ENCODE measurements around the gene C1orf105. TPM values are rescaled to one million over a fixed set of nuclear protein-coding genes. Genes with fewer than 3 reads are reported as not detected.
"Not testable (repeated sequence)": the region's sequence is repeated elsewhere in the genome, so short reads cannot be mapped to it uniquely, and the experiment has no call there.

C1orf105 gene
- total RNA-seq, 1 donor from 2014 or later = not detected

DNA sequence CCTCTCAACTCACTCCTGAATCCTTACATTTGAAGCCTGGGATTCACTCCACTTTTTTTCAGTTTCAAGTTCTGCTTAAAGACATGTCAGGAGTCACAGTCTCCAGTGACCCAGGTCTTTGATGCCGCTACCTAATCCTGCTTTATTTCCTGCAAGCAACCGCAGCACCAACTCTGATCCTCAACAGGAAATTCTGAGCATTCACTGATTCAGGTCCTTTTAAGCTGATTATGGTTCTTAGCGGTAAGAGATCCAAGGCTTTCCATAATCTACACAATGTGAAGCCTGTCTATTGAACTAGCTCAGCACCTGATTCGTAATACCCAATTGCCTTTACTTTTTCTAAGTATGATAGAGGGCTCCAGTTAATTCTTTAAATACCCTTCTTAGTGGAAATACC, 67.1 kb downstream of the C1orf105 start:
- DNase-seq (ENCODE audit: low spot score) = no peak

DNA sequence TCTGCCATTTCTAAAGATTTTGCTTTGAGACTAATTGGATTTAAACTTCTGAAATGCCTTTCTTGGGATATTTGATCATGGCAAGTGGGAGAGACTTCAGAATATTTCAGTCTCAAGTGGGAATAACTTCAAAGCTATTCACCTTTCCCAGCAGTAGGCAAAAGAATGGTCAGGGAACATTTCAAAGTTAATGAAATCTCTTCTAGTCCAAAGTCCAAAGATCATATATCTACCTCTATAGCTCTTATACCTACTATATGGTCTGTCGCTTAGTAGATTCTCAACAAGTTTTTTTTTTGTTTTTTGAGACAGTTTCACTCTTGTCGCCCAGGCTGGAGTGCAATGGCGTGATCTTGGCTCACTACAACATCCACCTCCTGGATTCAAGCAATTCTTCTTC, 67.9 kb downstream of the C1orf105 start:
- no peak for DNase-seq (ENCODE audit: low spot score)

DNA sequence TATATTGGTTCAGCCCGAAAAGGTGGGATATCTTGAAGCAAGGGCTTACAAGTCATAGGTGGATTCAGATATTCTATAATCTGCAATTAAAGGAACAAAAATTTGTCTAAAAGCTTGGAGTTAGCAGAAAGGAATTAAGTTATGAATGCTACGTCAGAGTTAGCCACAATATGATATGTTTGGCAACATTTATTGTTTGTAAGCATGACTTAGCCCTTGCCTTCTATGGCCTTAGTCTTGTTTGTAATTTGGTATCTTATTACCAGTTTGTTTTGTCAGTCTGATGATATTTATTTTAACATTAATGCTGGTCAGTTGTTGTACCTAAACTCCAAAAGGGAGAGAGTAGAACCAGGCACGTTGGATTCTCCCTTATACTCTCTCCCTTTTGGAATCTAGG, 69.4 kb downstream of the C1orf105 start:
- no peak for DNase-seq (ENCODE audit: low spot score)

DNA sequence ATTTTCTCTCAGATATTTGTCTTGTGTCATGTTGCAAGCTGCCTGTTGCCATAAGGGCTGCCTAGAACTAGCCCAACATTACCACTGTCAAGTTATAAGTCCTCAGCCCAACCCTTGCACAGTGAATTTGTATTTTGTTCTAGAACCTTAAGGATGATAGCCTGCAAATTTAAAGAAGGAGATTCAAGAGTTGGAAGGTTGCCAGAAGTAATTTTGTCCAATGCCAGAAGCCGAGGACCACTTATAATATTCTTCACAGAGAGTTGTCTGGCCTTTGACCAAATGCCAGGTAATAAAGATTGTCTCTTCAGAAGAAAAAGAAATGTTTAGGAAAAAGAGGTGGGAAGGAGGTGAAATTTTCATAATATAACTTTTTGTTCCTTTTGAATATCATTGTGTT, 71.9 kb downstream of the C1orf105 start:
- DNase-seq (ENCODE audit: low spot score) = no peak

DNA sequence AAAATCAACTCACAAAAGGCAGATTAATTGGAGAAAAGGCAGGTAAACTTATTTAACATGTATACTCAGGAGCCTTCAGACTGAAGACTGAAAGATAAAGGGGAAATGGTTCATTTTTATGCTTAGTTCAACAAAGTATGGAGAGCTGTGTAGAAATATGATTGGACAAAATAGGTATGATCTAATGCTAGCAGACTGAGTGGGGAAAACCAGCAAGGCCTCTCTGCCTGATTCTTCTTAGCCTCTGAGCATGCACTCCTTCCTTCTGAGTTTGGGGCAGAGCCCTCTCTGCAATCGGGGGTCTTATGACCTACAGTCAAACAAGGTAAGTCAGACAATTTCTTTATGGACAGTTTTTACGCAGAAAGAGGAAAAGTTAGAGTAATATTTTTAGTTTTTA, 73.7 kb downstream of the C1orf105 start:
- no peak for DNase-seq (ENCODE audit: low spot score)

DNA sequence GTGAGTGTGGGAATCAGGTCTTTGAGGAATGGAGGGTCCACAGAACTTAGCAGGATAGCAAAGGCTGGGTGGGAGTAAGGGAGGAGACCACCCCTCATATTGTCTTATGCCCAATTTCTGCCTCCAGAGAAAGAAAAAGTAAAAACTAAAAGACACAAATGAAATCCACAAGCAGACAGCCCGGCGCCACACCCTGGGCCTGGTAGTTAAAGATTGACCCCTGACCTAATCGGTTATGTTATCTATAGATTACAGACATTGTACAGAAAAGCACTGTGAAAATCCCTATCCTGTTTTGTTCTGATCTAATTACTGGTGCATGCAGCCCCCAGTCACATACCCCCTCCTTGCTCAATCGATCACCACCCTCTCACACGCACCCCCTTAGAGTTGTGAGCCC, 75.6 kb downstream of the C1orf105 start:
- not testable (repeated sequence) for DNase-seq (ENCODE audit: low spot score)

DNA sequence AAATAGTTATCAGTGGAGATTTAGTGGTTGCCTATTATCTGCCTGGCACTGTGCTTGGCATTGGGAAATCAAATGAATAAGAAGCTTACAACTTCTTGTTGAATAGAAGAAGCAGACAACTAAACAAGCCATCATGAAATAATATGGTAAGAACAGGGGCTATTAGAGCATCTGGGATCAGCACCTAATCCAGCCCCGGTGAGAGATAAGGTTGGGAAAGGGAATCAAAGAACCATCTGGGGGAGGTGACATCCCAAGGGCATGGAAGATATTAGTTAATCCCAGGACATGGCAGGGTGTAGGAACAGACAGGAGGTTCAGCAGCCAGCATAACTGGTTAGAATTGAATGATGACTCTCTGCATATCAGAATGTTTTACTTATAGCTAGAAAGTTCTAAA, 76.2 kb downstream of the C1orf105 start:
- DNase-seq (ENCODE audit: low spot score) = no peak

DNA sequence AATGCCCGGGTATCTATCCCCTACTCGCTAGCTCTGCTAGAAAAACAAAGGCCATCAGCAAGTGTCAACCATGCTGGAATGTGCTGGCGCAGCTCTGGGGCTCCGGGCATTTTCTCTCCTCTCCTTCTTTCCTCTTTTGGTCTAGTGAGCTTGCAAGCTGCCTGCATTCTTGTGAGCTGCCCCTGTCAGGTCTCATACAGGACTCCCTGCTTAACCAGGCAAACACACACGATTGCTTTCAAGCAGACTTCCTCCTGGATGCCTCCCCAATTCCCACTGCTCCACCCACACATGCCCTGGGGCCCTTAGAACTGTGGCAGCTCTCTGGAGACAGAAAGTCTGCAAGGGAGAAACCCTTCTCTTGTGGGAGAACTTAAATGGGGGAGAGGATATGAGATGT, 76.7 kb downstream of the C1orf105 start:
- no peak for DNase-seq (ENCODE audit: low spot score)

DNA sequence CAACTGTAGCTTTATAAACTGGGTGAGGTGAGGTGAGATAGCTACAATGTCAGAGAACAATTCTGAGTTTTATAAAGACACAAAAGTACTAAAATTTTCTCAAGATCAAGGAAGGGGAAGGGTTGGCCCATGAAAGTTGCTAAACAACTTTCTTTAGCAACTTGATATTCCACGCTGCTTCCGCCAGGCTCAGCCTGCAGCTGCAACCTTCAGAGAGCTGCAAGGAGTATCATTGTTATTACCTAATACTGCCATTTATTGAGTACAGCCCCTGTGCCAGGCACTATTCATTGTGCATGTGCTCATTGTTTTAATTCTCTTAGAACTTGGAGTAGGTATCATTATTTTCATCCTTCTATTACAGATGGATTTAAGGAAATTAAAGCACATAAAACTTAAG, 78.4 kb downstream of the C1orf105 start:
- no peak for DNase-seq (ENCODE audit: low spot score)

DNA sequence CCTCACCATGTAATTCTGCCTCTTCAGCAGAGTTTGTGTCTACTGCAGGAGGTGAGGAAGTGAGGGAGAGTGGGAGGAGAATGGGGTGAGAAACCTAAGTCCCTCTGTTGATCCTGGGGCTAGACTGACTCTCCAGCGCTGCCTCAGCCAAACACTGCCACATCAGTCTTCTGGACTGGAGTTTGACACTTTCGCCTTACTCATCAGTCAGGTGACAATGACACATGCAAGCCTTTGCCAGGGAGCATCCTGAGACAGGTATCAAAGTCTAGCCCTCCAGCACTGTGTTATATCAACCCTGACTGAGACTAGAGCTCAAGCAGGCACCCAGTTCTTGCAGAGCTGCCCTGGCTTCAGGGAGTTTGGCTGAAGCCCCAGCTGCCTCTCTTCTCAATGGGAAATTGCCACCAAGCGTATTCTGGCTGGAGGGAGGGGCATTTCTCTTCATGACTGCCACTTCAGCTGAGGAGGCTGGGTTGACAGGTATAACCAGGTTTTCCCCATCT, 79.2 kb downstream of the C1orf105 start:
- DNase-seq (ENCODE audit: low spot score) = no peak

DNA sequence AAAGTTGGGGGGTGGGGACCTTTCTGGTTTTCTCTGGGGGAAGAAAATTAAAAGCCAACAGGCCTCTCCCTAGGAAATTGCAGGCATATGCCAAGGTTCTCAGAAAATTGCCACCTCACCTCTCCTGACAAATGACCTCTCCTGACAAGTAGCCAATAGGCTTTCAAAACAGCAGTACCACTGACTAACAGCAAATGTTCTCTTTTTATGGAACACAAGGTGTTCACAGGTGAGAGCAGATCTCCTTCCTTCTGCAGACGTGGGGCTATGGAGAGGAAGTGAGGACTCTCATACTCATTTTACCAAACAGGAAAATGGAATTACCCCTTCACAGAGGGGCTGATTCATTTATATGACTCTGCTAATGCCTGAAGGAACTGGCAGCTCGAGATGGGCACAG, 79.7 kb downstream of the C1orf105 start:
- no peak for DNase-seq (ENCODE audit: low spot score)

DNA sequence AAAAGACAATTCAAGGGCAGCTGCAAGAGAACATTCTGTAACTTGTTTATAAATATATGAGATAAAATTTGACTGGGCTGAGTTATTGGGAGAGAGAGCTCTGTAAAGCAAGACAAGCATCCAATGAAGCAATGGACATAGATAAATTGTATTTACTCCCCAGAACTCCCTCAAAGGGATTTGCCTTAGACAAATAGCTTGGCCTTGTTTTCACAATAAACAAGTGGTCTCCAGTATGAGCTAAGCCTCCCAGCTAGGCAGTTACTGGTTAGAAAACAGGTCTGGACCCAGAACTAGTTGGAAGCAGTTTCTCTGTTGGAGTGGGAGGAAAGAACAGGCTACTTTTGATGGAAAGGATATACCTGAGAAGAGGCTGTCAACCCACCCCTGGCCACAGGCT, 87.3 kb downstream of the C1orf105 start:
- DNase-seq (ENCODE audit: low spot score) = no peak

DNA sequence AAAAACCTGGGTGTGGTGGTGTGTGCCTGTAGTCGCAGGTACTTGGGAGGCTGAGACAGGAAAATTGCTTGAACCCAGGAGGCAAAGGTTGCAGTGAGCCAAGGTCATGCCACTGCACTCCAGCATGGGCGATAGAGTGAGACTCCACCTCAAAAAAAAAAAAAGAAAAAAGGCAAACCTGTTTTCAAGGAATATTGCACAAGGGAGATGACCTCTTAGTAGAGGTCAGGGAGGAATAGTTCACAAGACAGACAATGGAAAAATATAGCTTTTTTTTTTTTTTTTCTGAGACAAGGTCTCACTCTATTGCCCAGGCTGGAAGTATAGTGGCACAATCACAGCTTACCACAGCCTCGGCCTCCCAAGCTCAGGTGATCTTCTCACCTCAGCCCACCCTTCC, 90.0 kb downstream of the C1orf105 start:
- no peak for DNase-seq (ENCODE audit: low spot score)

DNA sequence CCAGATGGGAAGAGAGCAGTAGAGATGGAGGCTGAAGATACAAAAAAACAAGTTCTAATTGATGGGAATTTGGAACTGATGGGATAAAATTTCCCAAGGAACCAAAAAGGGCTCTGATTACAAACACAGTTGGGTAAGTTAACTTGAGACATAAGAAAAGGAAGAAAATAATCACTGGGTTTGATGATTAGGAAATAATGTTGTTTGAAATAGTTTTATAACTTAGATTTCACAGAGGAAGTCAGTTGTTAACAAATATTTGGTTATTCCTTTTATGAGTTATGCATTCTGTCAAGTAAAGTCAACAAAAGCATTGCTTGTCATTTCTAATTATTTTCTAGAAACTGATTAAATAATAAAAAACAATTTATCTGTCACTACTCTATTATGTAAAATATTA, 92.1 kb downstream of the C1orf105 start:
- DNase-seq (ENCODE audit: low spot score) = no peak

DNA sequence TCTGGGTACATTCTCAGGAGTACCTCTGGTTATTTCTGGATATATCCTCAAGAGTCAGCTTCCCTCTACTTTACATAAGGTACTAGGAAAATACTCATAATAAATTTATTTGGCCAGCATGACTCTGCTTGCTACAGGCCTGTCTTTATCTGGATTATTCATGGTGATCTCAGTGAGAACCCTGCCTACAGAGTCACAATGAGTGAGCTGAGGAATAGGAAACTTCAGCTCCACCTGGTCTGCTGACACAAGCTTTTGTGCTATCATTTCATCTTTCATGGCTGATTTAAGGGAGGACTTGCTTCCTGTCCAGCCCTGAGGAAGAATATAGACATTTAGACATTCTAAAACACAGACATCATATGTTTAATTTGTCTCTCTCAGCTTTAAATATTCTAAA, 93.0 kb downstream of the C1orf105 start:
- no peak for DNase-seq (ENCODE audit: low spot score)

DNA sequence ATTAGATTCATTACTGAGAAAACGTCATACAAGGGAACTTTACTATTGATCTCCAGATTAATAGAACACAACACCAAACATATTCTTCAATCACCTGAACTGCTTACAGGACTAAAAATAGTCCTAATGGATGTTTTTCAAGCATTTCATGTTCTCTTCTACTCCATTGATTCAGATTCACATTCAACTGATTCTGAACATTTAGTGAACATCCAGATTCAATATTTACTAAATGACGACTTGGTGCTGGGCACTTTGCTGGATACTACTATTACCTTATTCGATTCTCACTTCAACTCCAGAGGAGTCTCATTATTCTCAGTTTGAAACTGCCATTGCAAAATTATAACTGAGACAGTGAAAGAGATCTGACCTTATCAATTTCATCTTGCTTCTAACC, 93.6 kb downstream of the C1orf105 start:
- DNase-seq (ENCODE audit: low spot score) = no peak

DNA sequence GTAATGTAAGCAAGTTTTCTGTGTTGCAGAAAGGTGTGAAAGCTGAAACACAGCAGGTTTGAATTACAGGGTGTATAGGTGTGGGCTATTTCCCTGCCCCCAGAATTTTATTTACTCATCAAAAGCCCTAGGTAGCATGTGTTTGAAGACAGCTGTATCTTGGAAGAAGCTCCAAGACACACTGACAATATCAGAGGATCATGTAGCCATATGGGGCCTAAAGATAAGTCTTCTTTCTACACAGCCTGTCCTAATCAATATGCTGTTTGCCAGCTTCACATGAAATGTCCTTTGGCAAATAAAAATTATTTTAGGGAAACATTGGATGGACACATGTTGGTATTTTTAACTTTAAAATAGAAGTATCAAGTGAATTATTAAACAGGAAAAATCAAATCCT, 95.0 kb downstream of the C1orf105 start:
- no peak for DNase-seq (ENCODE audit: low spot score)

DNA sequence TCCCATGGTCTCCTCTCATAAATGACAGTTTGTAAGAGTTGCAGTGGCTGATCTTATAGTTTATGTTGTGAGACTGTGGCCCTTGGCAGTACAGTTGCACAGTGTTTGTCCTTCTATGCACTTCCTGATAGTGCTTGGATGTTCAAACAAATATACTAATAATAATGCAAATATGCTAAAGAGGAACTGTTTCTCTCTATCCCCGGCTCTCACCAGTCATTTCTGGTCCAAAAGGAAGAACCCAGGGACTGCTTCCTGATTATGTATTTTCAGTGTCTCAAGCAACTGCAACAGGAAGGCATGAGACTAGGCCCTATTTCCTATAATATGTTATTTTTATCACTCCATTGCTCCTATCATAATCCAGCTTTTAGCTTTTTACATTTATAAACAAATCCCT, 95.4 kb downstream of the C1orf105 start:
- no peak for DNase-seq (ENCODE audit: low spot score)

DNA sequence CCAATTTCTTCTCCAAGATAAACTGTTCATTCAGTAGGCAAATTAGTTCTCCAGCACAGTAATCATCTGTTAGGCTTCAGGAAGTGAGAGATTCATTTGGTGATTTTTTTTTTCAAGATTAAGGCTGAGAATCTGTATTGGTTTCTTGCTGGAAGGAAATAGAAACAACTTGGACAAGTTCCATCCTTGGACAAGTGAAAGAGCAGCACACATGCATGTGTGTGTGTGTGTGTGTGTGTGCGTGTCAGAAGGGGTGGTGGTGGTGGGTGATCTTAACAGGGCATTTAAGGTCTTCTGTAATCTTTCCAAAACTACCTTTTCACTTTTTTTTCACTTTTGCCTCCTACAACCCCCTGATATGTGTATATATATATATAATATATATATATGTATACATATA, 96.6 kb downstream of the C1orf105 start:
- no peak for DNase-seq (ENCODE audit: low spot score)

DNA sequence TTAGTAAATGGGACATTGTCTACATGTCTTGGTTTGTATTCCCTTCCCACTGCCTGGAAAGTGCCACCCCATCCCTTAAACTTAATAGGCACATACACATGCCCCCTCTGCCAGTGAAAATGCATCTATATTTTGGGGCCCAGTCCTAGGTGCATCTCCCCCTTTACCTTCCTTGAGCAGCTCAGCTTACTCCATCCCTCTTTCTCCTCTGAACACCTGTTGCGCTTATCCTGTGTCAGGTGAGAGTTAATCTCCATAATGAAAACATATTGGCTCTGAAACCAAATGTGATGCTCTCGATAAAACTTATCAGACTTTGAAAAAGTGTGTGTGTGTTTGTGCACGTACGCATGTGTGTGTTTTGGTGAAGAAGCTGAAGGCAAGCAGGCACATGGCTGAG, 97.1 kb downstream of the C1orf105 start:
- DNase-seq (ENCODE audit: low spot score) = no peak

Other genes starting within 250 kb of the C1orf105 start
- gene PIGC, start 23.4 kb downstream of the C1orf105 start, total RNA-seq = 21.0 TPM
- gene SUCO, start 112.5 kb downstream of the C1orf105 start, total RNA-seq = 62.4 TPM
- 0.47 TPM for gene FASLG, start 238.4 kb downstream of the C1orf105 start, total RNA-seq